Measurements from ENCODE around the gene PACS2.

GRCh38 chr14:105378873-105379685 is 64.5 kb downstream of the PACS2 start:
- TF ChIP-seq, protein P1, sequence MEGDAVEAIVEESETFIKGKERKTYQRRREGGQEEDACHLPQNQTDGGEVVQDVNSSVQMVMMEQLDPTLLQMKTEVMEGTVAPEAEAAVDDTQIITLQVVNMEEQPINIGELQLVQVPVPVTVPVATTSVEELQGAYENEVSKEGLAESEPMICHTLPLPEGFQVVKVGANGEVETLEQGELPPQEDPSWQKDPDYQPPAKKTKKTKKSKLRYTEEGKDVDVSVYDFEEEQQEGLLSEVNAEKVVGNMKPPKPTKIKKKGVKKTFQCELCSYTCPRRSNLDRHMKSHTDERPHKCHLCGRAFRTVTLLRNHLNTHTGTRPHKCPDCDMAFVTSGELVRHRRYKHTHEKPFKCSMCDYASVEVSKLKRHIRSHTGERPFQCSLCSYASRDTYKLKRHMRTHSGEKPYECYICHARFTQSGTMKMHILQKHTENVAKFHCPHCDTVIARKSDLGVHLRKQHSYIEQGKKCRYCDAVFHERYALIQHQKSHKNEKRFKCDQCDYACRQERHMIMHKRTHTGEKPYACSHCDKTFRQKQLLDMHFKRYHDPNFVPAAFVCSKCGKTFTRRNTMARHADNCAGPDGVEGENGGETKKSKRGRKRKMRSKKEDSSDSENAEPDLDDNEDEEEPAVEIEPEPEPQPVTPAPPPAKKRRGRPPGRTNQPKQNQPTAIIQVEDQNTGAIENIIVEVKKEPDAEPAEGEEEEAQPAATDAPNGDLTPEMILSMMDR (conservative IDR thresholded peaks at IDR 0.05; ENCODE audit: low read depth, low read length) = no peak
- TF ChIP-seq EZH2phosphoT487 (IDR thresholded peaks at IDR 0.05; ENCODE audit: borderline replicate concordance, low read length) = no peak
